Panc1 (cell line): ENCODE measurements around the gene SF3A1.

Experiments used
- POLR2AphosphoS5 ChIP-seq: IDR thresholded peaks from 2 replicates; pipeline ENCODE4 v1.6.1; 2012; ENCODE audit warnings: mild to moderate bottlenecking, low read depth, low read length, moderate library complexity
- TF ChIP-seq, protein P1 (sequence below), 2 experiments: IDR thresholded peaks; 2 replicates each; pipeline ENCODE4 v1.6.1; 2011 to 2012; ENCODE audit warnings: low read depth in 2 of 2, control low read depth in 1 of 2, low read length in 1 of 2, mild to moderate bottlenecking in 1 of 2, moderate library complexity in 1 of 2; ENCODE audit not compliant: insufficient read depth in 1 of 2
- TF ChIP-seq, protein P2 (sequence below): fragments of 450-650 bp; IDR thresholded peaks from 2 replicates; pipeline ENCODE4 v1.5.1; 2017; ENCODE audit warnings: mild to moderate bottlenecking

DNA sequence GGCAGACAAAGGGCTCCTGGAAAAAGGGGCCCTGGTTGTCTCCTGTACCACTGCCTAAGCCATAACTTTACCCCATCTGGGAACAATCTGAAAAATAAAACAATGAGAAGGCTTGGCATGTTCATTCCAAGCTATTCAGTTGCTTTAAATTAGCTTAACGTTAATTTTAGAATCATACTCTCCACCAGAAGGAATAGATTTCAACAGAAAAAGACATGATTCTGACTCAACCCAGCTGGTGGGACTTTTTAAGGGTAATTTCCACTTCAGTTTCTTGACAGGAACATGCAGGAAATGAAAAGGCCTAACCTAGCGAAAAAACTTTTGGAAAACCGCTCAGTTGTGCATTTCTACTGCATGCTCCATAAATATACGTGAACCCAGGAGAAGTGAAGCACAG is 7.9 kb downstream of the SF3A1 start:
- TF ChIP-seq, protein P1, sequence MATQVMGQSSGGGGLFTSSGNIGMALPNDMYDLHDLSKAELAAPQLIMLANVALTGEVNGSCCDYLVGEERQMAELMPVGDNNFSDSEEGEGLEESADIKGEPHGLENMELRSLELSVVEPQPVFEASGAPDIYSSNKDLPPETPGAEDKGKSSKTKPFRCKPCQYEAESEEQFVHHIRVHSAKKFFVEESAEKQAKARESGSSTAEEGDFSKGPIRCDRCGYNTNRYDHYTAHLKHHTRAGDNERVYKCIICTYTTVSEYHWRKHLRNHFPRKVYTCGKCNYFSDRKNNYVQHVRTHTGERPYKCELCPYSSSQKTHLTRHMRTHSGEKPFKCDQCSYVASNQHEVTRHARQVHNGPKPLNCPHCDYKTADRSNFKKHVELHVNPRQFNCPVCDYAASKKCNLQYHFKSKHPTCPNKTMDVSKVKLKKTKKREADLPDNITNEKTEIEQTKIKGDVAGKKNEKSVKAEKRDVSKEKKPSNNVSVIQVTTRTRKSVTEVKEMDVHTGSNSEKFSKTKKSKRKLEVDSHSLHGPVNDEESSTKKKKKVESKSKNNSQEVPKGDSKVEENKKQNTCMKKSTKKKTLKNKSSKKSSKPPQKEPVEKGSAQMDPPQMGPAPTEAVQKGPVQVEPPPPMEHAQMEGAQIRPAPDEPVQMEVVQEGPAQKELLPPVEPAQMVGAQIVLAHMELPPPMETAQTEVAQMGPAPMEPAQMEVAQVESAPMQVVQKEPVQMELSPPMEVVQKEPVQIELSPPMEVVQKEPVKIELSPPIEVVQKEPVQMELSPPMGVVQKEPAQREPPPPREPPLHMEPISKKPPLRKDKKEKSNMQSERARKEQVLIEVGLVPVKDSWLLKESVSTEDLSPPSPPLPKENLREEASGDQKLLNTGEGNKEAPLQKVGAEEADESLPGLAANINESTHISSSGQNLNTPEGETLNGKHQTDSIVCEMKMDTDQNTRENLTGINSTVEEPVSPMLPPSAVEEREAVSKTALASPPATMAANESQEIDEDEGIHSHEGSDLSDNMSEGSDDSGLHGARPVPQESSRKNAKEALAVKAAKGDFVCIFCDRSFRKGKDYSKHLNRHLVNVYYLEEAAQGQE (IDR thresholded peaks at IDR 0.05; ENCODE audit: insufficient read depth in 1 of 2, low read depth in 2 of 2, low read length in 1 of 2) = no peak
- TF ChIP-seq, protein P2, sequence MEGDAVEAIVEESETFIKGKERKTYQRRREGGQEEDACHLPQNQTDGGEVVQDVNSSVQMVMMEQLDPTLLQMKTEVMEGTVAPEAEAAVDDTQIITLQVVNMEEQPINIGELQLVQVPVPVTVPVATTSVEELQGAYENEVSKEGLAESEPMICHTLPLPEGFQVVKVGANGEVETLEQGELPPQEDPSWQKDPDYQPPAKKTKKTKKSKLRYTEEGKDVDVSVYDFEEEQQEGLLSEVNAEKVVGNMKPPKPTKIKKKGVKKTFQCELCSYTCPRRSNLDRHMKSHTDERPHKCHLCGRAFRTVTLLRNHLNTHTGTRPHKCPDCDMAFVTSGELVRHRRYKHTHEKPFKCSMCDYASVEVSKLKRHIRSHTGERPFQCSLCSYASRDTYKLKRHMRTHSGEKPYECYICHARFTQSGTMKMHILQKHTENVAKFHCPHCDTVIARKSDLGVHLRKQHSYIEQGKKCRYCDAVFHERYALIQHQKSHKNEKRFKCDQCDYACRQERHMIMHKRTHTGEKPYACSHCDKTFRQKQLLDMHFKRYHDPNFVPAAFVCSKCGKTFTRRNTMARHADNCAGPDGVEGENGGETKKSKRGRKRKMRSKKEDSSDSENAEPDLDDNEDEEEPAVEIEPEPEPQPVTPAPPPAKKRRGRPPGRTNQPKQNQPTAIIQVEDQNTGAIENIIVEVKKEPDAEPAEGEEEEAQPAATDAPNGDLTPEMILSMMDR = no peak
- no peak for TF ChIP-seq POLR2AphosphoS5
